B cell (primary cell): ENCODE results near the gene FRMPD3. TPM values are rescaled to one million over a fixed set of nuclear protein-coding genes. Genes with fewer than 3 reads are reported as not detected.

Source experiments
- ATAC-seq: fragments of 200-7000 bp; cut with Tn5 transposase; one replicate; pipeline ENCODE4 v1.10.0; 2021; ENCODE audit warnings: low read depth, mild to moderate bottlenecking, moderate number of reproducible peaks, moderate library complexity
- CTCF ChIA-PET: fragments of 350-600 bp; sonication (Branson Sonifier 250); formaldehyde crosslinking; loops from one replicate; lab custom pipeline; 2021; ENCODE audit warnings: antibody characterized with exemption, inconsistent platforms; lab: Charles Lee
- POLR2A ChIA-PET: fragments of 350-600 bp; sonication (Branson Sonifier 250); formaldehyde crosslinking; loops from one replicate; lab custom pipeline; 2021; ENCODE audit warnings: antibody characterized with exemption; lab: Charles Lee
- DNase-seq: peaks from one replicate; pipeline ENCODE4 v3.0.0; 2013
- H2AFZ ChIP-seq: 2 replicates; pipeline ENCODE4 v1.6.1; 2012; ENCODE audit warnings: mild to moderate bottlenecking, low read depth, low read length; ENCODE audit not compliant: insufficient read depth, poor library complexity, severe bottlenecking
- H3K27ac ChIP-seq, 2 donors: 1 replicate in 1 of 2; 2 replicates in 1 of 2; pipeline ENCODE4 v1.5.1; 2012 to 2013; ENCODE audit warnings: low read length in 2 of 2, mild to moderate bottlenecking in 2 of 2, moderate library complexity in 1 of 2
- H3K27me3 ChIP-seq, 4 experiments: fragments of 200-600 bp in 1 of 4; sonication (generic) in 1 of 4; replicated peaks in 1 of 4; 1 replicate in 2 of 4; 2 replicates in 2 of 4; pipeline versions ENCODE4 v1.6.1 to v1.7.0; 2013 to 2016; ENCODE audit warnings: low read length in 3 of 4, mild to moderate bottlenecking in 2 of 4, mixed read lengths in 1 of 4, moderate library complexity in 1 of 4; ENCODE audit not compliant: insufficient read depth in 4 of 4, control insufficient read depth in 3 of 4; ENCODE audit errors: control extremely low read depth in 1 of 4
- H3K36me3 ChIP-seq, 2 experiments: replicated peaks in 1 of 2; 1 replicate in 1 of 2; 2 replicates in 1 of 2; pipeline versions ENCODE4 v1.6.1 to v1.7.1; 2013; ENCODE audit warnings: low read length in 1 of 2; ENCODE audit not compliant: insufficient read depth in 2 of 2, control insufficient read depth in 1 of 2; ENCODE audit errors: control extremely low read depth in 1 of 2, extremely low read depth in 1 of 2
- H3K4me1 ChIP-seq, 2 donors: fragments of 200-600 bp in 1 of 2; sonication (generic) in 1 of 2; 1 replicate in 1 of 2; 2 replicates in 1 of 2; pipeline versions ENCODE4 v1.5.1 to v1.6.1; 2013 to 2017; ENCODE audit warnings: low read length in 2 of 2; ENCODE audit not compliant: control insufficient read depth in 2 of 2, insufficient read depth in 2 of 2
- H3K4me2 ChIP-seq: replicated peaks from 2 replicates; pipeline ENCODE3; 2012; ENCODE audit warnings: mild to moderate bottlenecking, low read depth, low read length; ENCODE audit not compliant: poor library complexity, severe bottlenecking
- H3K4me3 ChIP-seq, 5 experiments: fragments of 200-600 bp in 1 of 5; sonication (generic) in 1 of 5; 1 replicate in 3 of 5; 2 replicates in 2 of 5; pipeline versions ENCODE4 v1.5.1 to v1.7.0; 2011 to 2016; ENCODE audit warnings: low read length in 4 of 5, mild to moderate bottlenecking in 4 of 5, low read depth in 2 of 5, control low read depth in 1 of 5, moderate library complexity in 1 of 5; ENCODE audit not compliant: insufficient read depth in 1 of 5; ENCODE audit errors: control extremely low read depth in 1 of 5, extremely low read depth in 1 of 5
- H3K79me2 ChIP-seq: fragments of 200-600 bp; sonication (generic); one replicate; pipeline ENCODE4 v1.6.0; 2016; ENCODE audit warnings: low read length; ENCODE audit not compliant: control insufficient read depth, insufficient read depth
- H3K9ac ChIP-seq: fragments of 200-600 bp; sonication (generic); 2 replicates; pipeline ENCODE4 v1.6.1; 2017; ENCODE audit warnings: mild to moderate bottlenecking, low read length, moderate library complexity
- H3K9me3 ChIP-seq, 3 donors: one replicate each; pipeline versions ENCODE4 v1.6.1 to v1.7.1; 2013; ENCODE audit warnings: low read length in 2 of 3; ENCODE audit not compliant: control insufficient read depth in 2 of 3, insufficient read depth in 1 of 3; ENCODE audit errors: control extremely low read depth in 1 of 3
- H4K20me1 ChIP-seq: 2 replicates; pipeline ENCODE4 v1.6.0; 2012; ENCODE audit warnings: mild to moderate bottlenecking, low read length; ENCODE audit not compliant: insufficient read depth, control insufficient read depth, poor library complexity, severe bottlenecking
- H3K27ac Mint-ChIP-seq: one replicate; pipeline ENCODE4 v1.8.0; 2021; ENCODE audit warnings: mixed read lengths
- H3K27me3 Mint-ChIP-seq: one replicate; pipeline ENCODE4 v1.8.0; 2021; ENCODE audit warnings: mixed read lengths
- H3K4me1 Mint-ChIP-seq: one replicate; pipeline ENCODE4 v1.8.0; 2021; ENCODE audit warnings: mixed read lengths
- H3K4me3 Mint-ChIP-seq: one replicate; pipeline ENCODE4 v1.8.0; 2021; ENCODE audit warnings: mixed read lengths
- H3K9me3 Mint-ChIP-seq: one replicate; pipeline ENCODE4 v1.8.0; 2022; ENCODE audit warnings: mixed read lengths; ENCODE audit not compliant: insufficient read depth
- CTCF ChIP-seq: fragments of 200-600 bp; IDR thresholded peaks from one replicate; pipeline ENCODE4 v1.8.0; 2022; ENCODE audit warnings: antibody characterized with exemption, mild to moderate bottlenecking
- EZH2 ChIP-seq: IDR thresholded peaks from 2 replicates; pipeline ENCODE4 v1.6.1; 2012; ENCODE audit warnings: borderline replicate concordance, low read depth, mild to moderate bottlenecking, moderate library complexity, low read length; ENCODE audit not compliant: insufficient read depth, poor library complexity, severe bottlenecking
- WGBS: methylation state at CpG from one replicate; pipeline ENCODE4 v1.1.5; 2013; ENCODE audit warnings: missing lambda C conversion rate; ENCODE audit not compliant: insufficient coverage; 5-methylcytosine and 5-hydroxymethylcytosine counted together
- intact Hi-C: fragments of 100-400 bp; cut with micrococcal nuclease; formaldehyde crosslinking; loops from one replicate; pipeline ENCODE4 v1.10.0; 2022
- polyA plus RNA-seq: library from polyadenylated mRNA; depleted of rRNA; stranded (reverse); fragments of >200 nt; gene quantifications from 2 replicates; pipeline ENCODE4 v1.2.3, GENCODE V29; 2012
- total RNA-seq, 2 donors: library from RNA; stranded (reverse); fragments of 120-200 nt in 1 of 2; gene quantifications; 1 replicate in 1 of 2; 2 replicates in 1 of 2; pipeline versions ENCODE4 v1.2.3 to v1.2.4, GENCODE V29; 2013 to 2022

Gene FRMPD3
- total and polyA plus RNA-seq, 2 donors (not counting 1 experiment from before 2014, with no cell fraction given) = 1.1 to 2.2 TPM

GRCh38 chrX:107421337-107421861, 28.1 kb upstream of the FRMPD3 start:
- no peak for DNase-seq
- POLR2A ChIA-PET = no interaction called here
- no peak for TF ChIP-seq CTCF
- no peak for TF ChIP-seq EZH2
- Histone ChIP-seq H3K9ac (no peak overlapping the region), H3K27me3 (peaks cover 0 to 2% (median 0%) of the 10 kb centered on the region in 4 experiments), H3K9me3 (no peaks in the 10 kb centered on the region), H2AFZ (no peak overlapping the region), H3K4me3 (no peak overlapping the region), H3K27ac (no peak overlapping the region), H3K36me3 (no peaks in the 10 kb centered on the region), H3K4me2 (no peak overlapping the region), H3K4me1 (peaks cover 0 to 3% of the 10 kb centered on the region in 2 donors), H3K79me2 (no peaks in the 10 kb centered on the region), H4K20me1 (no peaks in the 10 kb centered on the region)
- no peaks in the 10 kb centered on the region for H3K9me3 Mint-ChIP-seq
- CTCF ChIA-PET = no interaction called here
- no peak overlapping the region for H3K27ac Mint-ChIP-seq
- peaks cover 5% of the 10 kb centered on the region for H3K4me1 Mint-ChIP-seq
- intact Hi-C loops = loop anchor here (10.0 kb wide), 1 partner anchor 527 kb away; no protein-coding TSS in a partner anchor
- H3K4me3 Mint-ChIP-seq = no peak overlapping the region
- WGBS = no CpG with 5 or more reads among the region's 3 CpGs
- ATAC-seq = no peak
- peaks cover 8% of the 10 kb centered on the region for H3K27me3 Mint-ChIP-seq

GRCh38 chrX:107429090-107429489, 20.4 kb upstream of the FRMPD3 start:
- H3K4me3 ChIP-seq = no peak overlapping the region
- H3K4me2 ChIP-seq = no peak overlapping the region
- no peaks in the 10 kb centered on the region for H3K36me3 ChIP-seq
- POLR2A ChIA-PET = no interaction called here
- Mint-ChIP-seq H3K4me3 (no peak overlapping the region), H3K27ac (no peak overlapping the region), H3K27me3 (no peaks in the 10 kb centered on the region), H3K9me3 (no peaks in the 10 kb centered on the region), H3K4me1 (no peaks in the 10 kb centered on the region)
- H3K9ac ChIP-seq = no peak overlapping the region
- H3K4me1 ChIP-seq = no peaks in the 10 kb centered on the region
- 53% methylated on average over 3 of the region's 6 CpGs for WGBS
- H3K27me3 ChIP-seq = no peaks in the 10 kb centered on the region
- DNase-seq = peak; percentile 31
- H3K27ac ChIP-seq = no peak overlapping the region
- no peaks in the 10 kb centered on the region for H4K20me1 ChIP-seq
- H3K79me2 ChIP-seq = no peaks in the 10 kb centered on the region
- TF ChIP-seq CTCF (peak; percentile 50), EZH2 (no peak)
- CTCF ChIA-PET = interaction anchor here (0.6 to 1.7 kb wide), 5 partner anchors 19 to 531 kb away, joined by 3 to 11 read pairs (median 3); partner anchors contain the start of gene MORC4
- no peak overlapping the region for H2AFZ ChIP-seq
- ATAC-seq = no peak
- intact Hi-C loops = loop anchor here (2.0 to 10.0 kb wide), 2 partner anchors 430 to 534 kb away; no protein-coding TSS in a partner anchor
- no peaks in the 10 kb centered on the region for H3K9me3 ChIP-seq
